Fibroblast of skin of left quadriceps (primary cell): ENCODE data around the gene ST6GALNAC2.
A peak's percentile ranks its signal among the peaks of the same experiment; 100 is the strongest.
"Not testable (repeated sequence)": the region's sequence is repeated elsewhere in the genome, so short reads cannot be mapped to it uniquely, and the experiment has no call there.

ENCODE experiments used
- DNase-seq, 2 experiments: peaks; one replicate each; pipeline ENCODE4 v3.0.0-alpha.2; 2013; ENCODE audit warnings: low read depth in 2 of 2

ST6GALNAC2 gene

DNA sequence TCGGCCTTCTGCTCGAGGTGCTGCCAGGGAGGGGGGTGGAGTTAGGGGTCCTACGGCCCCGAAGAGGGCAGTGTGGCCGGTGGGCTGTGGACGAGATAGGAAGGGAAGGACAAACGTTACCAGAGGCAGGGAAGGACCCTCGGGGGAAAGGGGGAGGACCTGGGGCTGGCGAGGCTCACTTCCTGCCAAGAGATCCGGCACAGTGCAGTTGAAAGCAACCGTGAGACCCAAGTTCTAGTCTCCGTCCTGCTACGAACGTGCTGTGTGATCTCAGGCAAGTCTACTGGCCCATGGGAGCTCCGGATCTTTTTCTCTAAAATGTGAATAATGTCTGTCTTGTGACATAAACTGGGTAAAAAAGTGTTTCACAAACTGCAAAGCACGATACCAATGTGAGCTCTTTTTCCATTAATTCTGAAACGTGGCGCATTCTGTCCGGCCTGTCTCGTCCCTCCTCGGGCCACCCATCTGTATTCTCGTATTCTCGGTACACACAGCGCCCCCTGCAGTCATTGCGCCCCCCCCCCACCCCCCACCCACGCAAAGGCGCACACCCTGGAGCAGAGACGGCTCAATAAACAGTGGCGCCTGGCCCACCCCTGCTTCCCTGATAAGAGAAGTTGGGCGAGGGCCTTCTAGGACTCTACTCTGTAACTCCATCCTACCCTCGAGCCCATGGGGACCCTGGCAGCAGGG, 57.0 kb downstream of the ST6GALNAC2 start:
- DNase-seq, result no peak

DNA sequence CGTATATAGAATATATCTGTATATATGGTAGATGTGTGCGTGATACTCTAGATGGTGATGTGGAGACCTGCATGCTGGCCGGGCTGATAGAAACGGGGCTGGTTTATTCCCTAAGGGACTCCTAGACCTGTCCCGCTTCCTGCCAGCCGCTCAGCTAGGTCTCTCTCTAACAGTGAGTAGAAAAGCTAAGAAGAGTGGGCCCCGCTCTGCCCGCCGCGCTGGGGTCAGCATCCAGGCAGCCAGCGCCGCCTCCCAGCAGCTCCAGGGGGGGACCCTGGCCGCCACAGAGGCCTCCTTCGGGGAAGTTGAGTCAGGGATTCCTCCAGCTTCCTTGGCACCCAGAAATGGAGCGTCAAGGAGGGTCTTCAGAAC, 57.5 kb downstream of the ST6GALNAC2 start:
- DNase-seq, result no peak

GRCh38 chr17:76527430-76528111, 58.1 kb downstream of the ST6GALNAC2 start:
- peak in 1 of 2 experiments; percentile 27 for DNase-seq

- not testable (repeated sequence) for DNase-seq
Measured at GRCh38 chr17:76527016-76527415, 58.6 kb downstream of the ST6GALNAC2 start.

DNA sequence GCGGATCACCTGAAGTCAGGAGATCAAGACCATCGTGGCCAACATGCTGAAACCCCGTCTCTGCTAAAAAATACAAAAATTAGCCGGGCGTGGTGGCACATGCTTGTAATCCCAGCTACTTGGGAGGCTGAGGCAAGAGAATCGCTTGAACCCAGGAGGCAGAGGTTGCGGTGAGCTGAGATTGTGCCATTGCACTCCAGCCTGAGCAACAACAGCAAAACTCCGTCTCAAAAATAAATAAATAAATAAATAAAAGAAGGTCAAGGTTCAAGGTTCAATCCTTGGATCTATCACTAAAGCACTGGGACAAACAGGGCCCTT, 60.2 kb downstream of the ST6GALNAC2 start:
- DNase-seq, result not testable (repeated sequence)

DNA sequence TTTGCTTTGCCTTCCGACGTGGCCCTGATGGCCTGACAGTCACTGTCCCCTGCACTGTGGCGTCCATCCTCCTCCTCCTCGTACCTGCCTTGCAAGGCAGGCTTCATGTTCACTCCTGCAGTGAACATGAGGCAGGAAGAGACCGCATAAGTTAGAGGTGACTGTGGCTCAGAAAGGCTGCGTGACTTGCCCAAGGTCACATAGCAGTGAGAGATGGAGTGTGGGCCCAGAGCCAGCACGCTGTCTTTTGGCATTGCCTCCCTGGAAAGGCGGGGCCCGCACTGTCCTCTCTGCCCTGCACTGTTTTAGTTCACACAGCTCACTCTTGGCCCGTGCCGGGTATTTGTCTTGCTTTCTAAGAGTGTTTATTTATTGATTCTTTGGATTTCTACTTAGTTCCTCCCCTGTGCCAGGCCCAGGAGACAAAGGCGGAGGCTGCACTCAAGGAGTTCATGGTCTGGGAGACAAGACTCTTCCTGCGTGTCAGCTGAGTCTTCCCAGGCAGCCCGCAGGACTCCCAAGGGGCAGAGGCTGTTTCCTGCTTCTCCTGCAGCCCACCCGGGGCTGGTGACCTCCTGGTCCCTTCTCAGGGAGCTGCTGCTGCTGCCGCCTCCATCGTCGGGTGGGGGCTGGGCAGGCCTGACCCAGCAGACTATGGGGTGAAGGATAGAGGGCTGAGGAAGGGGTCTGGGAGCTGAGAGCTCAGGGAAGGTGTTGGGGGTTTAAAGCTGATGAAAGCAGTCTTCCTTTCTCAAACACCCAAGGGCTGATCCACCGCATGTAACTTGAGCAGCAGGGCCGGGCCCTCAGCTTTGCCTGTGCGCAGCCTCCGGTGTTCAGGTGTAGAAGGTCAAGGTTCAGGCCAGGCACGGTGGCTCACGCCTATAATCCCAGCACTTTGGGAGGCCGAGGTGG, 60.8 kb downstream of the ST6GALNAC2 start:
- DNase-seq, result no peak

DNA sequence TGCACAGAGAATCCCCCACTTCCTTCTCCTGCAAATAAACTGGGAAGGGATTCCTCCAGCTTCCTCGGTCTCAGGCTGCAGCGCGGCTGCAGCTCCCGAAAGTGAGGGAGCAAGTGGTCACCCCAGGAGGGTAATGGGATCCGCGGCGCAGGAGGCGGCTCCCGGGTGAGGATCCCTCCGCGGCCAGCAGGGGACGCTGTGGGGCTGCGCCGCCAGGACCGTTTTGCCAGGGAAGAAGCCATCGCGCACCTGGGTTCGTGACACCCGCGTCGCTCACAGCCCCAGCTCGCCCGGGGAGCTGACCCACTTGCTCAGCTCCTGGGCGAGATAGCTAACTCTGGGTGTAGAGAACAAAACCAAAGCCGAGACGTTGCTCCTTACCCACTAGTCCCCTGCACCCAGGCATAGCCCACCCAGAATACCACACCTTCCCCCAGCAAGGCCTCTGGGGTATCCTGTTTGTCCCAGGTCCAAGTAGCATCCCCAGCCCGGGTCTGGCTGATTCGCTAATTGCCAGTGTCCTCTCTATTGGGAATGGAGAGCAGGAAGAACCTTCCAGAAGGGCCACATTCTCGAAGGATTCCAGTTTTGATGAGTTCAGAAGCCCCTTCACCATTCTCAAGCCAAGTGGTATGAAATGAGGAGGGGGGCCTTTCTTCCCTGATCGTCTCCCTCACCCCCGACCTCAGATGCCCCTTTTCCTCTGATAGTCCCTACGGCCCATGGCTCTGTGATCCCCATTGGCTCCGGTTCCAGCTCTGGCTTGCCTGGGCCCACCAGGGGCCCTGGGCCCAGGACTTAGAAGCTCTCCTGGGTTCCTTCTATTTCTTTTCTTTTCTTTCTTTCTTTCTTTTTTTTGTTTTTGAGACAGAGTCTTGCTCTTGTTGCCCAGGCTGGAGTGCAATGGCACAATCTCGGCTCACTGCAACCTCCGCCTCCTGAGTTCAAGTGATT, 62.3 kb downstream of the ST6GALNAC2 start:
- DNase-seq, result no peak

- DNase-seq, result not testable (repeated sequence)
Measured at GRCh38 chr17:76521683-76522082, 64.0 kb downstream of the ST6GALNAC2 start.

- no peak for DNase-seq
Measured at GRCh38 chr17:76521262-76521661, 64.4 kb downstream of the ST6GALNAC2 start.

DNA sequence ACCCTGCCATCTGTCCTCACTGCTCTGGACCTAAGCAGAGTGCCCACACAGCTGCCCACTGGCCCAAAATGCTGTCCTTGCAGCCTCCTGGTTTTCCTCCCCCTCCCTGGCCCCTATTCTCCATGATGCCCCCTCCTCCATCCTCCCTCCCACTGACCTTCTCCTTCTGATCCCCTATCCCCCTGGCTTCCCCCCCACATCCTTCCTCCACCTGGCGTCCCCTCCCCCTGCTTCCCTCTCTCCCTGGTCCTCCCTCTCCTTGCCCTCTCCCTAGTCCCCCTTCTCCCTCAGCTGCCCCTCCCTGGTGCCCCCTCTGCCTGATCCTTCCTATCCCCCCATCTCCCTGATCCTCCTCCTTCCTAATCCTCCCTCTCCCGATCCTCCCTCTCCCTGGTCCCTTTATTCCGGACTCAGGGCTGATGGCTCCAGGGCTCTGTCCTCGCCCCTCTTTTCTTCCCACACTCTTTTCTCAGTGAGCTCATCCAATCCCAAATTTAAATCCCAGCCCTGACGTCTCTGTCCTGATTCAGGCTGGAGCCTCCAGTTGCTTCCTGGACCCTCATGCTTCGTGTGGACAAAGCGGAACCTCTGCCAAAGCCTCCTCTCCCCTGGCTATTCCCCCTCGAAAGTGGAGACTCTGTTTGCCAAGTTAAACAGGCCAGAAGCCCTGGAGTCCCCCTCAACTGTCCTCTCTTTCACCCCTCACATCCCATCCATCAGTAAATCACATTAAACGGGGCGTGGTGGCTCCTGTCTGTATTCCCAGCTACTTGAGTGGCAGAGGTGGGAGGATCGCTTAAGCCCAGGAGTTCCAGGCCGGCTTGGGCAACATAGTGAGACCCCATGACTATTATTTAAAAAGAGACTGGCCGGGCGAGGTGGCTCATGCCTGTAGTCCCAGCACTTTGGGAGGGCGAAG, 66.4 kb downstream of the ST6GALNAC2 start:
- DNase-seq, result no peak

- DNase-seq, result no peak
Measured at GRCh38 chr17:76517638-76518038, 68.0 kb downstream of the ST6GALNAC2 start.
